HepG2 (cell line): ENCODE results near the gene RBP5. TPM values are rescaled to one million over a fixed set of nuclear protein-coding genes. Genes with fewer than 3 reads are reported as not detected.

ENCODE experiments used
- ATAD3A ChIP-seq: sonication (generic); formaldehyde crosslinking; IDR thresholded peaks from 2 replicates; pipeline ENCODE4 v1.4.0; 2020; ENCODE audit warnings: missing genetic modification reagents
- HIVEP1 ChIP-seq: sonication (generic); formaldehyde crosslinking; IDR thresholded peaks from 2 replicates; pipeline ENCODE4 v1.4.0; 2020; ENCODE audit warnings: mild to moderate bottlenecking, missing genetic modification reagents
- JUNB ChIP-seq: sonication (generic); formaldehyde crosslinking; IDR thresholded peaks from 2 replicates; pipeline ENCODE4 v1.8.0; 2022; ENCODE audit warnings: missing genetic modification reagents, mild to moderate bottlenecking, borderline replicate concordance
- KDM5A ChIP-seq: fragments of 200-600 bp; sonication (generic); IDR thresholded peaks from 2 replicates; pipeline ENCODE4 v1.7.0; 2018; ENCODE audit warnings: antibody characterized with exemption, mild to moderate bottlenecking, low read length, borderline replicate concordance
- MEIS2 ChIP-seq: sonication (generic); formaldehyde crosslinking; IDR thresholded peaks from 2 replicates; pipeline ENCODE4 v1.9.0; 2021; ENCODE audit warnings: mild to moderate bottlenecking, missing genetic modification reagents
- PAF1 ChIP-seq: IDR thresholded peaks from 2 replicates; pipeline ENCODE4 v1.6.1; 2016; ENCODE audit warnings: missing genetic modification reagents, missing compliant biosample characterization
- ZNF282 ChIP-seq: fragments of 450-650 bp; IDR thresholded peaks from 2 replicates; pipeline ENCODE4 v1.6.1; 2018; ENCODE audit not compliant: partially characterized antibody
- ZNF354B ChIP-seq: sonication (generic); formaldehyde crosslinking; IDR thresholded peaks from 2 replicates; pipeline ENCODE4 v1.8.0; 2022; ENCODE audit warnings: mild to moderate bottlenecking, missing genetic modification reagents
- ZNF451 ChIP-seq: sonication (generic); formaldehyde crosslinking; IDR thresholded peaks from 2 replicates; pipeline ENCODE4 v1.5.0; 2020; ENCODE audit warnings: mild to moderate bottlenecking, missing genetic modification reagents
- ZNF563 ChIP-seq: sonication (generic); formaldehyde crosslinking; IDR thresholded peaks from 2 replicates; pipeline ENCODE4 v1.8.0; 2022; ENCODE audit warnings: mild to moderate bottlenecking, moderate library complexity, missing genetic modification reagents
- ZNF569 ChIP-seq: sonication (generic); formaldehyde crosslinking; IDR thresholded peaks from 2 replicates; pipeline ENCODE4 v1.5.0; 2020; ENCODE audit warnings: mild to moderate bottlenecking, missing genetic modification reagents, moderate library complexity, borderline replicate concordance
- ZNF816 ChIP-seq: sonication (generic); formaldehyde crosslinking; IDR thresholded peaks from 2 replicates; pipeline ENCODE4 v1.8.0; 2022; ENCODE audit warnings: missing genetic modification reagents, mild to moderate bottlenecking, borderline replicate concordance
- polyA plus RNA-seq, 8 experiments: library from polyadenylated mRNA; depleted of rRNA in 3 of 8; stranded (reverse) in 7 of 8; unstranded in 1 of 8; fragments of >200 nt; fragmentation: Illumina TruSeq in 4 of 8; extraction: Trizol in 4 of 8; gene quantifications; 2 replicates each; pipeline versions ENCODE4 v1.2.1 to v1.2.3, GENCODE V29; 2011 to 2016; ENCODE audit warnings: low read depth in 4 of 8, missing spikeins in 1 of 8, mixed read lengths in 1 of 8; ENCODE audit not compliant: insufficient read depth in 1 of 8
- total RNA-seq, 5 experiments: library from RNA; depleted of rRNA; stranded (reverse); fragments of >200 nt; fragmentation: Illumina TruSeq; extraction: Trizol; gene quantifications; 2 replicates each; pipeline ENCODE4 v1.2.3, GENCODE V29; 2016; ENCODE audit warnings: low read depth in 1 of 5
- TF ChIP-seq, protein P1 (sequence below): sonication (generic); formaldehyde crosslinking; IDR thresholded peaks from 2 replicates; pipeline ENCODE4 v1.4.0; 2020; ENCODE audit warnings: missing genetic modification reagents, low read depth, mild to moderate bottlenecking, borderline replicate concordance
- TF ChIP-seq, protein P2 (sequence below): sonication (generic); formaldehyde crosslinking; conservative IDR thresholded peaks from 2 replicates; pipeline ENCODE4 v1.4.0; 2020; ENCODE audit warnings: missing genetic modification reagents
- TF ChIP-seq, protein P3 (sequence below): sonication (generic); formaldehyde crosslinking; IDR thresholded peaks from 2 replicates; pipeline ENCODE4 v1.8.0; 2023; ENCODE audit warnings: mild to moderate bottlenecking, missing genetic modification reagents

RBP5 gene
- total and polyA plus RNA-seq, 2 of the 13 experiments (the other 11 are each of a cell fraction or from before 2014, with no cell fraction given) = 13.8 to 19.8 TPM

DNA sequence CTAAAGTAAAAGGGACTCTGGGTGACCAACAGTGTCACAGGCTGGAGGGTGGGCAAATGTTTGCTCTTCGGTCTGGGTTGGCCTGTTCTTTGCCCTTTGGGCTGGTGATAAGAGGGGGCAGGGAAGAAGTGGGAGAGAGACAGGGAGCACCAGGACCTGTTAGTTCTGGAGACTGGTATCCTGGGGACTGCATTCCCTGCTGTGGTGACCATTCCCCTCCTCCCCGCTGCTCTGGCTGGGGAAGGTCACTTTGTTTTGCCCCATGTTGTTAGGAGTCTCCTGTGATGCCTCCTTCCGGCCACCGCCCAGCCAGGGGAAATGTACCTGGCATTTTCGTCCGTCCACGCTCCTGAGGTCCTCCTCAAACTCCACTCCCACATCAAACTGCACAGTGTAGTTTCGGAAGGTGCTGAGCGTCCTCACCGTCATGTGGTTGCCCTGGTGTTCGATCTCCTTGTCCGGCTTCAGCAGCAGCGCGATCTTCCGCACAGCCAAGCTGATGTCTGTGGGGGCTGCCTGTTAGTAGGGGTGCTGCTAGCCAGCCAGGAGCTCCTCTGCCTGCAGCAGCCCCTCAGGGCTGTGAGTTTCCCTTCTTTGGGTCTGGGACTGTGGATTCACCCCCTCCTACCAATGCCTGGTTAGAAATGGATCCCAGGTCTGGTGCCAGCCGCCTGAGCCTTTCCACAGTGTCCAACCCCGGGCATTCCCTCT lies 618 bp downstream of the RBP5 start (continued):
- no peak for TF ChIP-seq ZNF282
- no peak for TF ChIP-seq PAF1 (CRISPR knock-in tag)
- TF ChIP-seq, protein P1, sequence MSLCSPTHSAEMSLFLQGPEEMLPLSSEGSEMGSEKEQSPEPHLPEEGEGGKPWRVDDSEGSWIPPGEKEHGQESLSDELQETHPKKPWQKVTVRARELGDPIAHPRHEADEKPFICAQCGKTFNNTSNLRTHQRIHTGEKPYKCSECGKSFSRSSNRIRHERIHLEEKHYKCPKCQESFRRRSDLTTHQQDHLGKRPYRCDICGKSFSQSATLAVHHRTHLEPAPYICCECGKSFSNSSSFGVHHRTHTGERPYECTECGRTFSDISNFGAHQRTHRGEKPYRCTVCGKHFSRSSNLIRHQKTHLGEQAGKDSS (CRISPR knock-in tag) = no peak; the same call in 1 of the 2 replicates
- TF ChIP-seq ZNF563 (CRISPR knock-in tag) = no peak
- TF ChIP-seq ZNF451 (CRISPR knock-in tag) = no peak
- no peak for TF ChIP-seq KDM5A
- TF ChIP-seq ATAD3A (CRISPR knock-in tag) = no peak
- no peak for TF ChIP-seq ZNF569
- 0 out of 2 replicates have a peak, but pooled peaks have one; percentile 28 for TF ChIP-seq MEIS2
- TF ChIP-seq, protein P2, sequence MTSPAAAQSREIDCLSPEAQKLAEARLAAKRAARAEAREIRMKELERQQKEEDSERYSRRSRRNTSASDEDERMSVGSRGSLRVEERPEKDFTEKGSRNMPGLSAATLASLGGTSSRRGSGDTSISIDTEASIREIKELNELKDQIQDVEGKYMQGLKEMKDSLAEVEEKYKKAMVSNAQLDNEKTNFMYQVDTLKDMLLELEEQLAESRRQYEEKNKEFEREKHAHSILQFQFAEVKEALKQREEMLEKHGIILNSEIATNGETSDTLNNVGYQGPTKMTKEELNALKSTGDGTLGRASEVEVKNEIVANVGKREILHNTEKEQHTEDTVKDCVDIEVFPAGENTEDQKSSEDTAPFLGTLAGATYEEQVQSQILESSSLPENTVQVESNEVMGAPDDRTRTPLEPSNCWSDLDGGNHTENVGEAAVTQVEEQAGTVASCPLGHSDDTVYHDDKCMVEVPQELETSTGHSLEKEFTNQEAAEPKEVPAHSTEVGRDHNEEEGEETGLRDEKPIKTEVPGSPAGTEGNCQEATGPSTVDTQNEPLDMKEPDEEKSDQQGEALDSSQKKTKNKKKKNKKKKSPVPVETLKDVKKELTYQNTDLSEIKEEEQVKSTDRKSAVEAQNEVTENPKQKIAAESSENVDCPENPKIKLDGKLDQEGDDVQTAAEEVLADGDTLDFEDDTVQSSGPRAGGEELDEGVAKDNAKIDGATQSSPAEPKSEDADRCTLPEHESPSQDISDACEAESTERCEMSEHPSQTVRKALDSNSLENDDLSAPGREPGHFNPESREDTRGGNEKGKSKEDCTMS (CRISPR knock-in tag) = no peak
- TF ChIP-seq HIVEP1 (CRISPR knock-in tag) = peak; percentile 30; the same call in 1 of the 2 replicates
- no peak for TF ChIP-seq ZNF816 (CRISPR knock-in tag)
- TF ChIP-seq, protein P3, sequence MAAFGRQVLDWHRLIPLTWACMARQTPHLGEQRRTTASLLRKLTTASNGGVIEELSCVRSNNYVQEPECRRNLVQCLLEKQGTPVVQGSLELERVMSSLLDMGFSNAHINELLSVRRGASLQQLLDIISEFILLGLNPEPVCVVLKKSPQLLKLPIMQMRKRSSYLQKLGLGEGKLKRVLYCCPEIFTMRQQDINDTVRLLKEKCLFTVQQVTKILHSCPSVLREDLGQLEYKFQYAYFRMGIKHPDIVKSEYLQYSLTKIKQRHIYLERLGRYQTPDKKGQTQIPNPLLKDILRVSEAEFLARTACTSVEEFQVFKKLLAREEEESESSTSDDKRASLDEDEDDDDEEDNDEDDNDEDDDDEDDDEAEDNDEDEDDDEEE (CRISPR knock-in tag) = no peak
- TF ChIP-seq ZNF354B = no peak
- no peak for TF ChIP-seq JUNB (CRISPR knock-in tag)
